CD14-positive monocyte (primary cell): ENCODE measurements around the gene ESRP2. TPM values are rescaled to one million over a fixed set of nuclear protein-coding genes. Genes with fewer than 3 reads are reported as not detected.

Experiments
- DNase-seq, 3 donors: peaks; one replicate each; pipeline ENCODE4 v3.0.0-alpha.2; 2011 to 2022
- H2AFZ ChIP-seq: 2 replicates; pipeline ENCODE4 v1.6.0; 2012; ENCODE audit warnings: mild to moderate bottlenecking, low read depth, low read length, inconsistent platforms; ENCODE audit not compliant: insufficient read depth, poor library complexity, severe bottlenecking
- H3K27ac ChIP-seq, 2 donors: 1 replicate in 1 of 2; 2 replicates in 1 of 2; pipeline ENCODE4 v1.5.1; 2012 to 2013; ENCODE audit warnings: low read length in 2 of 2, control low read depth in 1 of 2, inconsistent platforms in 1 of 2, low read depth in 1 of 2, mild to moderate bottlenecking in 1 of 2
- H3K27me3 ChIP-seq, 2 donors: one replicate each; pipeline versions ENCODE4 v1.6.0 to v1.6.1; 2011 to 2013; ENCODE audit warnings: low read length in 2 of 2; ENCODE audit not compliant: control insufficient read depth in 2 of 2, insufficient read depth in 2 of 2
- H3K36me3 ChIP-seq, 2 donors: replicated peaks in 1 of 2; 1 replicate in 1 of 2; 2 replicates in 1 of 2; pipeline versions ENCODE4 v1.5.1 to v1.6.1; 2012 to 2013; ENCODE audit warnings: low read length in 2 of 2, control low read depth in 1 of 2, inconsistent platforms in 1 of 2, mild to moderate bottlenecking in 1 of 2; ENCODE audit not compliant: insufficient read depth in 2 of 2, control insufficient read depth in 1 of 2
- H3K4me1 ChIP-seq, 2 donors: 1 replicate in 1 of 2; 2 replicates in 1 of 2; pipeline versions ENCODE4 v1.5.1 to v1.6.1; 2012 to 2013; ENCODE audit warnings: low read length in 2 of 2, control low read depth in 1 of 2, inconsistent platforms in 1 of 2, mild to moderate bottlenecking in 1 of 2, moderate library complexity in 1 of 2; ENCODE audit not compliant: insufficient read depth in 2 of 2, control insufficient read depth in 1 of 2
- H3K4me2 ChIP-seq: replicated peaks from 2 replicates; pipeline ENCODE3; 2012; ENCODE audit warnings: low read length, moderate library complexity, mild to moderate bottlenecking; ENCODE audit not compliant: poor library complexity, severe bottlenecking; ENCODE audit errors: extremely low read depth
- H3K4me3 ChIP-seq, 3 experiments: fragments of 200-600 bp in 1 of 3; sonication (generic) in 1 of 3; replicated peaks in 1 of 3; 1 replicate in 2 of 3; 2 replicates in 1 of 3; pipeline ENCODE4 v1.5.1; 2011 to 2013; ENCODE audit warnings: low read length in 3 of 3, mild to moderate bottlenecking in 3 of 3, control low read depth in 2 of 3, low read depth in 2 of 3, inconsistent platforms in 1 of 3, moderate library complexity in 1 of 3
- H3K79me2 ChIP-seq: 2 replicates; pipeline ENCODE4 v1.6.0; 2012; ENCODE audit warnings: mild to moderate bottlenecking, control low read depth, inconsistent platforms, low read length, moderate library complexity; ENCODE audit not compliant: insufficient read depth
- H3K9ac ChIP-seq: 2 replicates; pipeline ENCODE4 v1.6.0; 2017; ENCODE audit warnings: low read length, mild to moderate bottlenecking; ENCODE audit not compliant: insufficient read depth, poor library complexity, severe bottlenecking
- H3K9me3 ChIP-seq, 2 donors: replicated peaks in 1 of 2; 1 replicate in 1 of 2; 2 replicates in 1 of 2; pipeline versions ENCODE4 v1.5.1 to v1.6.1; 2012 to 2013; ENCODE audit warnings: low read length in 2 of 2, control low read depth in 1 of 2; ENCODE audit not compliant: control insufficient read depth in 1 of 2, insufficient read depth in 1 of 2
- H4K20me1 ChIP-seq: 2 replicates; pipeline ENCODE4 v1.6.0; 2012; ENCODE audit warnings: mild to moderate bottlenecking, low read length, control low read depth, moderate library complexity; ENCODE audit not compliant: insufficient read depth
- H3K27ac Mint-ChIP-seq, 7 donors: one replicate each; pipeline ENCODE4 v1.8.0; 2020; ENCODE audit warnings: mild to moderate bottlenecking in 7 of 7, mixed read lengths in 7 of 7, moderate library complexity in 6 of 7, inconsistent platforms in 2 of 7
- H3K27me3 Mint-ChIP-seq, 3 donors: one replicate each; pipeline ENCODE4 v1.8.0; 2021 to 2022; ENCODE audit warnings: low read depth in 3 of 3, mild to moderate bottlenecking in 3 of 3, mixed read lengths in 3 of 3, moderate library complexity in 3 of 3, inconsistent platforms in 1 of 3
- H3K36me3 Mint-ChIP-seq, 2 donors: one replicate each; pipeline ENCODE4 v1.8.0; 2020; ENCODE audit warnings: mixed read lengths in 2 of 2, inconsistent platforms in 1 of 2, mild to moderate bottlenecking in 1 of 2
- H3K4me1 Mint-ChIP-seq: one replicate; pipeline ENCODE4 v1.8.0; 2020; ENCODE audit warnings: mild to moderate bottlenecking, mixed read lengths
- H3K4me3 Mint-ChIP-seq, 2 donors: one replicate each; pipeline ENCODE4 v1.8.0; 2020; ENCODE audit warnings: mild to moderate bottlenecking in 2 of 2, mixed read lengths in 2 of 2, moderate library complexity in 1 of 2
- H3K9me3 Mint-ChIP-seq, 7 donors: one replicate each; pipeline ENCODE4 v1.8.0; 2020 to 2022; ENCODE audit warnings: mixed read lengths in 7 of 7, mild to moderate bottlenecking in 6 of 7, moderate library complexity in 6 of 7, inconsistent platforms in 2 of 7
- WGBS: methylation state at CpG from one replicate; pipeline ENCODE4 v1.1.5; 2013; ENCODE audit warnings: missing lambda C conversion rate; ENCODE audit not compliant: insufficient coverage; 5-methylcytosine and 5-hydroxymethylcytosine counted together
- intact Hi-C, 2 donors: fragments of 100-400 bp; cut with micrococcal nuclease; formaldehyde crosslinking; loops; one replicate each; pipeline versions ENCODE4 v1.15.0 to v1.15.1; 2023
- polyA plus RNA-seq, 3 donors: library from polyadenylated mRNA; depleted of rRNA in 1 of 3; unstranded in 2 of 3; stranded (reverse) in 1 of 3; fragments of 300-500 nt in 2 of 3; fragments of >200 nt in 1 of 3; fragmentation: Illumina TruSeq in 2 of 3; gene quantifications; 1 replicate in 2 of 3; 2 replicates in 1 of 3; pipeline ENCODE4 v1.2.3, GENCODE V29; 2012 to 2021
- TF ChIP-seq, protein P1 (sequence below): fragments of 200-600 bp; IDR thresholded peaks from one replicate; pipeline ENCODE4 v1.8.0; 2022; ENCODE audit warnings: antibody characterized with exemption, mild to moderate bottlenecking

ESRP2 gene
- polyA plus RNA-seq, 3 donors, result not detected

DNA sequence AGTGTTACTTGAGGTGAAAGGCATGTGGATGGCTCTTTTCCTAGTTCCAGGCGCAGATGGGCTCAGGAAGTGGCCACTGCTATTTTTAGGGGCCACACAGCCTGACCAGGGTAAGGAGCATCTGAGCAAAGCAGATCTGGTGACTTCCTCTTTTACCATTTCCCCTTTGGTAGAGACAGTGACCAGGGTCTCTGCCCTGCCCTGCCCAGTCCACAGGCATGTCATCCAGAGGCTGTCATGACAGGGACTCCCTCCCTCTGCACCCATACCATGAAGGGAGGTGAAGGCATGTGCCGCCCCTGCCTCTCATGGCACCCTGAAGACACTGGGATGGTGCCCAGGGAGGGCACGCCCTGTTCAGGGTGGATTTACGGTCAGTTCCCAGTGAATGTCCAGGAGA lies 11.5 kb upstream of the ESRP2 start:
- DNase-seq, result peak; percentile 74 to 80 (median 75)
- H3K27me3 Mint-ChIP-seq, result peaks cover 0 to 3% (median 2%) of the 10 kb centered on the region in 3 donors
- H3K4me1 Mint-ChIP-seq, result peaks cover 49% of the 10 kb centered on the region
- H3K36me3 ChIP-seq, result peaks cover 20 to 38% of the 10 kb centered on the region in 2 donors
- intact Hi-C loops, result loop anchor here (5.0 to 10.0 kb wide), 2 partner anchors 65 to 163 kb away; partner anchors contain the start of genes PRMT7 (in 2 of the 2), SLC7A6OS (in 2 of the 2) and NFATC3 (in 1 of the 2)
- peak overlapping the region; percentile 97 to 98 for H3K4me3 Mint-ChIP-seq
- WGBS, result 56% methylated on average over 3 of the region's 4 CpGs
- peaks cover 7% of the 10 kb centered on the region for H4K20me1 ChIP-seq
- TF ChIP-seq, protein P1, sequence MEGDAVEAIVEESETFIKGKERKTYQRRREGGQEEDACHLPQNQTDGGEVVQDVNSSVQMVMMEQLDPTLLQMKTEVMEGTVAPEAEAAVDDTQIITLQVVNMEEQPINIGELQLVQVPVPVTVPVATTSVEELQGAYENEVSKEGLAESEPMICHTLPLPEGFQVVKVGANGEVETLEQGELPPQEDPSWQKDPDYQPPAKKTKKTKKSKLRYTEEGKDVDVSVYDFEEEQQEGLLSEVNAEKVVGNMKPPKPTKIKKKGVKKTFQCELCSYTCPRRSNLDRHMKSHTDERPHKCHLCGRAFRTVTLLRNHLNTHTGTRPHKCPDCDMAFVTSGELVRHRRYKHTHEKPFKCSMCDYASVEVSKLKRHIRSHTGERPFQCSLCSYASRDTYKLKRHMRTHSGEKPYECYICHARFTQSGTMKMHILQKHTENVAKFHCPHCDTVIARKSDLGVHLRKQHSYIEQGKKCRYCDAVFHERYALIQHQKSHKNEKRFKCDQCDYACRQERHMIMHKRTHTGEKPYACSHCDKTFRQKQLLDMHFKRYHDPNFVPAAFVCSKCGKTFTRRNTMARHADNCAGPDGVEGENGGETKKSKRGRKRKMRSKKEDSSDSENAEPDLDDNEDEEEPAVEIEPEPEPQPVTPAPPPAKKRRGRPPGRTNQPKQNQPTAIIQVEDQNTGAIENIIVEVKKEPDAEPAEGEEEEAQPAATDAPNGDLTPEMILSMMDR, result no peak
- H3K9me3 ChIP-seq, result no peaks in the 10 kb centered on the region
- H3K4me1 ChIP-seq, result peaks cover 39 to 47% of the 10 kb centered on the region in 2 donors
- peaks cover 0 to 2% (median 0%) of the 10 kb centered on the region in 7 donors for H3K9me3 Mint-ChIP-seq
- H2AFZ ChIP-seq, result peak overlapping the region; percentile 2
- H3K27ac Mint-ChIP-seq, result peak overlapping the region; percentile 86 to 92 (median 89)
- peak overlapping the region in 1 of 3 experiments; percentile 86 for H3K4me3 ChIP-seq
- H3K79me2 ChIP-seq, result peaks cover 41% of the 10 kb centered on the region
- H3K9ac ChIP-seq, result peak overlapping the region; percentile 45
- peak overlapping the region; percentile 61 to 86 for H3K27ac ChIP-seq
- H3K4me2 ChIP-seq, result peak overlapping the region; percentile 91
- H3K36me3 Mint-ChIP-seq, result peaks cover 29 to 48% of the 10 kb centered on the region in 2 donors
- no peaks in the 10 kb centered on the region for H3K27me3 ChIP-seq

DNA sequence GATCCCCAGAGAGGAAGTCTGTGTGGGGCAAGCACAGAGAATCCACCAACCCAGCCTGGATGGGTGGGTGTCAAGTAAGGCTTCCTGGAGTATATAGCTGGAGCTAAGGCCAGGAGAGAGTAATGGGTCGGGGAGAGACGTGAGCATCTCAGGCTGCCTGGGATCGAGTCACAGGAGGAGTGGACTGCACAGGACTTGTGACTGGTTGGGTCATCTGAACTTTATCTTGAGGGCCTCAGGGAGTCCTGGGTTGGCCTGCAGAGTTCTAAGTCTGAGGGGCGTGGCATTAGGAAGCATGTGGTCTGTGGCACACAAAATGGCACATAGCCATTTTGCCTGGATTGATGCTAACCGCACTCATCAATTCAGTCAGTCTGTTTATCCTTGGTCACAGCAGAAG lies 10.7 kb upstream of the ESRP2 start:
- H3K9me3 Mint-ChIP-seq, result peaks cover 0 to 2% (median 0%) of the 10 kb centered on the region in 7 donors
- intact Hi-C loops, result loop anchor here (5.0 to 10.0 kb wide), 2 partner anchors 66 to 162 kb away; partner anchors contain the start of genes PRMT7 (in 2 of the 2), SLC7A6OS (in 2 of the 2) and NFATC3 (in 1 of the 2)
- Histone ChIP-seq H3K4me2 (peak overlapping the region; percentile 91), H3K79me2 (peaks cover 41% of the 10 kb centered on the region), H3K27me3 (no peaks in the 10 kb centered on the region), H2AFZ (no peak overlapping the region), H3K9me3 (no peaks in the 10 kb centered on the region), H3K4me1 (peaks cover 39 to 47% of the 10 kb centered on the region in 2 donors), H3K36me3 (peaks cover 13 to 30% of the 10 kb centered on the region in 2 donors), H3K9ac (peak overlapping the region; percentile 45), H3K27ac (peak overlapping the region; percentile 61 to 86), H3K4me3 (peak overlapping the region in 1 of 3 experiments; percentile 86), H4K20me1 (peaks cover 4% of the 10 kb centered on the region)
- no peak for DNase-seq
- H3K4me3 Mint-ChIP-seq, result peak overlapping the region; percentile 97 to 98
- peaks cover 49% of the 10 kb centered on the region for H3K4me1 Mint-ChIP-seq
- peaks cover 22 to 41% of the 10 kb centered on the region in 2 donors for H3K36me3 Mint-ChIP-seq
- TF ChIP-seq, protein P1, result no peak
- H3K27me3 Mint-ChIP-seq, result peaks cover 0 to 5% (median 2%) of the 10 kb centered on the region in 3 donors
- peak overlapping the region; percentile 86 to 92 (median 89) for H3K27ac Mint-ChIP-seq
- WGBS, result 93% methylated on average over 4 of the region's 5 CpGs
